NT2/D1 (cell line): Measurements from ENCODE around the gene PMCH.
"Not testable (repeated sequence)": the region's sequence is repeated elsewhere in the genome, so short reads cannot be mapped to it uniquely, and the experiment has no call there.

ENCODE experiments used
- DNase-seq: peaks from one replicate; pipeline ENCODE4 v3.0.0-alpha.2; 2011; ENCODE audit warnings: low read depth, low spot score
- H3K27me3 ChIP-seq: 2 replicates; pipeline ENCODE4 v1.6.0; 2011; ENCODE audit warnings: mild to moderate bottlenecking; ENCODE audit not compliant: insufficient read length, insufficient read depth
- H3K36me3 ChIP-seq: 2 replicates; pipeline ENCODE4 v1.6.1; 2011; ENCODE audit warnings: mild to moderate bottlenecking, low read length, mixed read lengths; ENCODE audit not compliant: insufficient read depth, insufficient read length
- H3K4me1 ChIP-seq: 2 replicates; pipeline ENCODE4 v1.5.1; 2011; ENCODE audit not compliant: insufficient read depth, insufficient read length
- H3K4me3 ChIP-seq: 2 replicates; pipeline ENCODE4 v1.5.1; 2011; ENCODE audit warnings: low read depth; ENCODE audit not compliant: insufficient read length
- H3K9ac ChIP-seq: 2 replicates; pipeline ENCODE4 v1.6.0; 2011; ENCODE audit warnings: low read depth; ENCODE audit not compliant: insufficient read length
- H3K9me3 ChIP-seq: 2 replicates; pipeline ENCODE4 v1.5.1; 2011; ENCODE audit warnings: mild to moderate bottlenecking, low read length; ENCODE audit not compliant: insufficient read depth
- SUZ12 ChIP-seq: IDR thresholded peaks from 2 replicates; pipeline ENCODE4 v1.6.1; 2011; ENCODE audit not compliant: insufficient read length, insufficient read depth; ENCODE audit errors: extremely low read depth
- YY1 ChIP-seq: IDR thresholded peaks from 2 replicates; pipeline ENCODE4 v1.6.1; 2011; ENCODE audit not compliant: insufficient read length, insufficient read depth
- ZNF274 ChIP-seq: IDR thresholded peaks from 2 replicates; pipeline ENCODE4 v1.6.1; 2011; ENCODE audit warnings: mild to moderate bottlenecking, low read depth, low read length

Gene PMCH

GRCh38 chr12:102197789-102198188 is at the start of gene PMCH:
Gene PMCH, minus strand, starts transcription at chr12:102197833. Its CDS starts 63 bp downstream, at chr12:102197770.
- no peak for DNase-seq
- Histone ChIP-seq H3K27me3 (no peaks in the 10 kb centered on the region), H3K9me3 (no peaks in the 10 kb centered on the region), H3K9ac (no peak within 1 kb of the TSS), H3K4me3 (no peak within 1 kb of the TSS), H3K4me1 (no peaks in the 10 kb centered on the region), H3K36me3 (peaks cover 3% of the 10 kb centered on the region)
- TF ChIP-seq SUZ12 (no peak), YY1 (no peak), ZNF274 (no peak)

- not testable (repeated sequence) for H3K9me3 ChIP-seq, H3K9ac ChIP-seq, H3K36me3 ChIP-seq, H3K4me1 ChIP-seq, H3K27me3 ChIP-seq, DNase-seq, H3K4me3 ChIP-seq
Observed at GRCh38 chr12:102240859-102241258, 43.2 kb upstream of the PMCH start.

- Histone ChIP-seq H3K27me3 (peaks cover 3% of the 10 kb centered on the region), H3K36me3 (no peaks in the 10 kb centered on the region), H3K4me1 (no peaks in the 10 kb centered on the region), H3K9me3 (no peaks in the 10 kb centered on the region), H3K4me3 (no peak overlapping the region), H3K9ac (no peak overlapping the region)
- DNase-seq = no peak
- TF ChIP-seq ZNF274 (no peak), YY1 (no peak), SUZ12 (no peak)
Observed at GRCh38 chr12:102234599-102234998, 37.0 kb upstream of the PMCH start.

- DNase-seq = no peak
- no peak overlapping the region for H3K4me3 ChIP-seq
- no peak overlapping the region for H3K9ac ChIP-seq
- no peaks in the 10 kb centered on the region for H3K36me3 ChIP-seq
- no peaks in the 10 kb centered on the region for H3K4me1 ChIP-seq
- TF ChIP-seq ZNF274 (no peak), YY1 (no peak)
- H3K27me3 ChIP-seq = peaks cover 3% of the 10 kb centered on the region
- no peaks in the 10 kb centered on the region for H3K9me3 ChIP-seq
Observed at GRCh38 chr12:102232446-102232845, 34.8 kb upstream of the PMCH start.

GRCh38 chr12:102232036-102232435 is 34.4 kb upstream of the PMCH start:
- H3K9me3 ChIP-seq = no peaks in the 10 kb centered on the region
- H3K36me3 ChIP-seq = no peaks in the 10 kb centered on the region
- H3K4me3 ChIP-seq = no peak overlapping the region
- DNase-seq = no peak
- TF ChIP-seq YY1 (no peak), SUZ12 (no peak), ZNF274 (no peak)
- no peak overlapping the region for H3K9ac ChIP-seq
- no peaks in the 10 kb centered on the region for H3K4me1 ChIP-seq
- peaks cover 3% of the 10 kb centered on the region for H3K27me3 ChIP-seq

GRCh38 chr12:102227954-102228353 is 30.3 kb upstream of the PMCH start:
- Histone ChIP-seq H3K9me3 (peaks cover 4% of the 10 kb centered on the region; the same call in 1 of the 2 replicates), H3K36me3 (no peaks in the 10 kb centered on the region), H3K9ac (no peak overlapping the region), H3K4me1 (no peaks in the 10 kb centered on the region), H3K4me3 (no peak overlapping the region), H3K27me3 (no peaks in the 10 kb centered on the region)
- no peak for TF ChIP-seq YY1
- TF ChIP-seq SUZ12 = no peak
- no peak for TF ChIP-seq ZNF274
- no peak for DNase-seq

- Histone ChIP-seq H3K36me3 (no peaks in the 10 kb centered on the region), H3K9ac (no peak overlapping the region), H3K27me3 (no peaks in the 10 kb centered on the region), H3K4me1 (no peaks in the 10 kb centered on the region), H3K9me3 (peaks cover 3% of the 10 kb centered on the region; the same call in 1 of the 2 replicates), H3K4me3 (no peak overlapping the region)
- no peak for TF ChIP-seq YY1
- DNase-seq = no peak
Observed at GRCh38 chr12:102220736-102221135, 23.1 kb upstream of the PMCH start.

- Histone ChIP-seq H3K9ac (no peak overlapping the region), H3K9me3 (no peaks in the 10 kb centered on the region), H3K4me1 (no peaks in the 10 kb centered on the region), H3K36me3 (no peaks in the 10 kb centered on the region), H3K4me3 (no peak overlapping the region), H3K27me3 (no peaks in the 10 kb centered on the region)
- TF ChIP-seq SUZ12 (no peak), YY1 (no peak), ZNF274 (no peak)
- DNase-seq = no peak
Observed at GRCh38 chr12:102215992-102216691, 18.5 kb upstream of the PMCH start.
